ENCODE results near the gene AMMECR1.

The AMMECR1 gene

DNA sequence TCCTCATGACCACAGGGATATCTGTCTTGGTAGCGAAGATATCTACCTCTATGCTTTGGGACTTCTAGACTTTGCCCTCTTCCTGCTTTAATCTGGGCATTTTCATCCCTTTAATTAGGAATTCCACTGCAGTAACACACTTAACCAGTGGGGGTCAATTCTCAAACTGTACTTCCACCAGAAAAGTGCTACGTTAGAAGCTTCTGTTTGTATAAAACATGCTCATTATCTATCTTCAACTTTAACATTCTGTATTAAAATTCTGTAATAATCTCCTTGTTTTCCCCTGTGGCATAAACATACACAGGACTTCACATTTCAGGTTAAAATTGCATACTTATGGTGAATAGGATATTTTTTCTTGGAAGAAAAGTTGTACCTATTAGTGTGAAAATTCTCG lies 105.6 kb downstream of the AMMECR1 start:
- H3K4me1 ChIP-seq (ENCODE audit: insufficient read depth, low read length): peaks cover 3% of the 10 kb centered on the region

DNA sequence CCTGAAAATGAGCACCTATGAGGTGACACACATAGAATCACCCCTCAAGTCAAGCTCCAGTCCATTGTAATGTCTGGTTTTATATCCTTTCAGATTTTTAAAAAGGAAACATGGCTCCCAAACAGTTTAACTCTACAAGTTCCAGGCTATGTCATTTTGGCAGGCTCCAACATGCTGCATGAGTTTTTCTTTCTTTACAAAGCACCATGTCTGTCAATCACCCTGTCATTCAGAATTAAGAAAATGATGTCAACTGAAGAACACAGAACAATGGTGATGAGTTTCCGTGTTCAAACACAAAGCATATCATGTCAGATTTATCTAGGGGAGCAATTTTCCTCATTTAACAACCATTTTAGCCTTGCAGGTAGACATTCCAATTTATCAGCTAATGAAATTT lies 106.5 kb downstream of the AMMECR1 start:
- Histone ChIP-seq H3K27me3 (ENCODE audit: insufficient read depth, low read length) (no peaks in the 10 kb centered on the region), H3K9me3 (ENCODE audit: low read length) (no peaks in the 10 kb centered on the region), H3K4me1 (ENCODE audit: insufficient read depth, low read length) (peaks cover 3% of the 10 kb centered on the region), H3K36me3 (ENCODE audit: insufficient read depth, low read length) (no peaks in the 10 kb centered on the region), H2AFZ (ENCODE audit: low read depth, low read length) (no peak overlapping the region), H3K4me3 (ENCODE audit: low read length) (no peak overlapping the region)

More for the DNA sequence above, 105.6 kb downstream of the AMMECR1 start:
- no peak overlapping the region for H2AFZ ChIP-seq (ENCODE audit: low read depth, low read length)
- no peaks in the 10 kb centered on the region for H3K9me3 ChIP-seq (ENCODE audit: low read length)
- no peaks in the 10 kb centered on the region for H3K36me3 ChIP-seq (ENCODE audit: insufficient read depth, low read length)
- H3K4me3 ChIP-seq (ENCODE audit: low read length): no peak overlapping the region
- no peaks in the 10 kb centered on the region for H3K27me3 ChIP-seq (ENCODE audit: insufficient read depth, low read length)

DNA sequence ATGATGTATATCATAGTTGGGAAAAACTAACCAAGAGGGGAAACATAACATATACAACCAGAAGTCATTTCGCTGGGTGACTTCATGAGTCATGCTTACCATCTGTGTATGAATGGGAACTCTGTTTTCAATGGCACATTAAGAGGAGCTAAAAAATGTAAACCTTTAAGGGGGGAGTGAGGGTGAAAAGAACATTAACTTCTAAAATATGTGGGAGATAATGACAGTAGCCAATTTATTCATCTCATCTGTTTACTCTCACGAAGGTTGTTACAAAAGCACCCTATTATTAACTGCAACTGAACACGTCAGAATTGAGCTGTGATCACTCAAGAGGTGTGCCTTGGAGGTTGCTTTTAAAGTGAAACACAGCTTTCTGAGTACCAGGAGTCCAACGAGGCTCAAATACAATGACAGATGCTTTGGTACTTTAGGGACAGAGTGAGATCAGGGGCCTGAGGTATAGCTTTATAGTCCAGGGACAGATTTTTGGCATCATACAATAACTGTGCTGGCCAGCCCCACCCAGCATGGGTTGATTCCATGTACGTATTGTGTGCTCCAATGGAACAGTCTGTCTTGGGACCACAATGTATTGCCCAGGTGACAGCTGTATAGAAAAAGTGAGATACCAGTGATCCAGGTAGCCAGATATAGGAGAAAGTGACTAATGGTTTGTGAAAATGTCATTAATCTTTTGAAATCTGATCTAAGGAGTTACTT lies 107.3 kb downstream of the AMMECR1 start:
- no peaks in the 10 kb centered on the region for H3K27me3 ChIP-seq (ENCODE audit: insufficient read depth, low read length)
- no peak overlapping the region for H3K4me3 ChIP-seq (ENCODE audit: low read length)
- H2AFZ ChIP-seq (ENCODE audit: low read depth, low read length): no peak overlapping the region
- H3K36me3 ChIP-seq (ENCODE audit: insufficient read depth, low read length): no peaks in the 10 kb centered on the region
- H3K4me1 ChIP-seq (ENCODE audit: insufficient read depth, low read length): peaks cover 3% of the 10 kb centered on the region
- no peaks in the 10 kb centered on the region for H3K9me3 ChIP-seq (ENCODE audit: low read length)

DNA sequence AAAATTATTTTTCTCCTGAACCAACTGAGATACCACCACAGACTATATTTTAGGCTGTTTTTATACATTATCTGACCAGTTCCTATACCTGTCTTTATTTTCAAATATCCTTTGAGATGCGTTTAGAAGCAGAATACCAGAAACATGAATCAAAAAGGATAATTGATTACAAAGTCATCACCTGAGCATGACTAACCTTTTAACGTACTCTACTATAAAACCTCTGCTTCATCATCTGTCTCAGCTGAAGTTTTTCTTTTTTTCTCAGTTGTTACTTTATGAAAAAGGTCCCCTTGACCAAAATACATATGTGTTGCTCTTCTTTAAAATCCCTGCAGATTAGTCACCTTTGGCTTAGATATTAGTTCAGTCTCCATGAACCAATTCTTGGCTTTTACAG lies 109.8 kb downstream of the AMMECR1 start:
- H3K4me1 ChIP-seq (ENCODE audit: insufficient read depth, low read length): peaks cover 3% of the 10 kb centered on the region
- H3K36me3 ChIP-seq (ENCODE audit: insufficient read depth, low read length): no peaks in the 10 kb centered on the region
- H3K9me3 ChIP-seq (ENCODE audit: low read length): no peaks in the 10 kb centered on the region
- H2AFZ ChIP-seq (ENCODE audit: low read depth, low read length): no peak overlapping the region
- H3K4me3 ChIP-seq (ENCODE audit: low read length): no peak overlapping the region
- H3K27me3 ChIP-seq (ENCODE audit: insufficient read depth, low read length): no peaks in the 10 kb centered on the region

DNA sequence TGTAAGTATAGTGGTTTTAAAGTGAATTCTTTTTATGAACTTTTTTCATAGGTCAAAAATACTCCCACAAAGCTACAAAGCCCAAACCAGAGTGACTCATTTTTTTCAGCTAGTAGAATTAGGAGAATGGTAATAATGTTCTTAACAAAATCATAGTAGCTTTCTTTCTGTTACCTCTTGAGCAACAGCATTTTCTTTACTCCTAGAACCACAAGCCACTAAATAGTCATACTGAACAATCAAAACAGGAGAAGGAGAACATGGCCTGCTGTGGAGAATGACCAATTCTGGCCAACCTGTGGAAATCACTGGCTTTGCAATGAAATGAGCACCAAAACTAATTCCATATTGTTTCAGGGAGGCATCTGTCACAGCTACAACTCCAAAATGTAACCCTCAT lies 112.9 kb downstream of the AMMECR1 start:
- H3K36me3 ChIP-seq (ENCODE audit: insufficient read depth, low read length): no peaks in the 10 kb centered on the region

DNA sequence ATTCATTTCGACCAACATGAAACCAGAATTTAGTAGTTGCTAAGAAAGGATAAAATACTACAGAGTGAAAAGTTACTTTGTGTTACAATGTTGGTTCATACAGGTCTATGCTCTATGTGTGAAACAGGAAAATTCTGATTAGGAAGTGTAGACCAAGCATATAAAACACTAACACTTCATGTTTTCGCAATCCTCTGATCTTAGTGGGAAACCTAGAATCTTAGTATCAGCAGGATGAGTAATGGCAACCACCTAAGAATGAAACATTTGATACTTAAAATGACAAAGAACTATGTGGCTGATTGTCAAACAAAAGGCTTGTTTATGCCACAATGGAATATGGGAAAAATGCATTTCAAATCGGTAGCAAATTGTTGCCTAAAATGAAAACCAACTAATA lies 116.1 kb downstream of the AMMECR1 start:
- H2AFZ ChIP-seq (ENCODE audit: low read depth, low read length): no peak overlapping the region
- no peaks in the 10 kb centered on the region for H3K36me3 ChIP-seq (ENCODE audit: insufficient read depth, low read length)

More for the DNA sequence above, 112.9 kb downstream of the AMMECR1 start:
- no peaks in the 10 kb centered on the region for H3K27me3 ChIP-seq (ENCODE audit: insufficient read depth, low read length)
- H2AFZ ChIP-seq (ENCODE audit: low read depth, low read length): no peak overlapping the region
- H3K4me3 ChIP-seq (ENCODE audit: low read length): no peak overlapping the region
- H3K9me3 ChIP-seq (ENCODE audit: low read length): no peaks in the 10 kb centered on the region
- peaks cover 3% of the 10 kb centered on the region for H3K4me1 ChIP-seq (ENCODE audit: insufficient read depth, low read length)

DNA sequence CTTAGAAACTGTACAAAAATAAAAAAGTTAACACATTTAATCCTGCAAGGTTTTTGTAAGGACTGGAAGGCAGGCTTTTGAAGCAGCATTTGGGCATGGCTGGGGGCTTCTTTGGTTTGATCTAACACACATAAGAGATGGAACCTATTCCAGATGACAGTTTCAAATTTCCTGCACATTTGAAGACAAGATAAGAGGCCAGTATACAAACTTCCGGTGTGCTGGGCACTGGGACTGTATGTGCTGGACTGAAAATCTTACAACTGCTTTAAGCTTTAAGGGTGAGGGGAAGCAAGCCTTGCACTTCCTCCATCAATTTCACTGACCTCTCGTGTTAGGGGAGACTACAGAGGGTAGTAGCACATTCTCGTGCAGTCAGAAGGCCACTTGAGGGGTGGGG lies 122.9 kb downstream of the AMMECR1 start:
- Histone ChIP-seq H3K4me3 (ENCODE audit: low read length) (no peak overlapping the region), H2AFZ (ENCODE audit: low read depth, low read length) (no peak overlapping the region), H3K36me3 (ENCODE audit: insufficient read depth, low read length) (no peaks in the 10 kb centered on the region), H3K4me1 (ENCODE audit: insufficient read depth, low read length) (no peaks in the 10 kb centered on the region), H3K9me3 (ENCODE audit: low read length) (no peaks in the 10 kb centered on the region), H3K27me3 (ENCODE audit: insufficient read depth, low read length) (peaks cover 3% of the 10 kb centered on the region)

More for the DNA sequence above, 116.1 kb downstream of the AMMECR1 start:
- H3K4me3 ChIP-seq (ENCODE audit: low read length): no peak overlapping the region
- no peaks in the 10 kb centered on the region for H3K9me3 ChIP-seq (ENCODE audit: low read length)
- H3K27me3 ChIP-seq (ENCODE audit: insufficient read depth, low read length): no peaks in the 10 kb centered on the region
- H3K4me1 ChIP-seq (ENCODE audit: insufficient read depth, low read length): no peaks in the 10 kb centered on the region

DNA sequence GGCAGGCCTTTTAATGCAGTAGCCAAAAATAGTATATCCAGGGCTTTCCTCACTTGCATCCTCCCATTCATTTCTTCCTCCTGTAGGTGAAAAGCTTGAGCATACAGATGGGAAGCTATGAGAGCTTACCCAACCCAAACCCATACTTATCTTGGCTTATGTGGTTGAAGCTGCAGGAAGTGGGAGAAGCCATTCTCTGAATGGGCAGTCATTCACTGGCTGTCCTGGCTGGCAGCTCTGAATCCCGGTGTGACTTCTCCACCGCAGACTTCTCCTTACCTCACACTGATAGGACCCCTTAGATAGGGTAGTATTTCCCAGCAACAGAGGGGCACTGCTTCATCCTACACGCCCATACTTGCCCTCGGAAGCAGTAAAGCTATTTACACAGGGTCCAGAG lies 125.4 kb downstream of the AMMECR1 start:
- H3K27me3 ChIP-seq (ENCODE audit: insufficient read depth, low read length): peaks cover 3% of the 10 kb centered on the region

DNA sequence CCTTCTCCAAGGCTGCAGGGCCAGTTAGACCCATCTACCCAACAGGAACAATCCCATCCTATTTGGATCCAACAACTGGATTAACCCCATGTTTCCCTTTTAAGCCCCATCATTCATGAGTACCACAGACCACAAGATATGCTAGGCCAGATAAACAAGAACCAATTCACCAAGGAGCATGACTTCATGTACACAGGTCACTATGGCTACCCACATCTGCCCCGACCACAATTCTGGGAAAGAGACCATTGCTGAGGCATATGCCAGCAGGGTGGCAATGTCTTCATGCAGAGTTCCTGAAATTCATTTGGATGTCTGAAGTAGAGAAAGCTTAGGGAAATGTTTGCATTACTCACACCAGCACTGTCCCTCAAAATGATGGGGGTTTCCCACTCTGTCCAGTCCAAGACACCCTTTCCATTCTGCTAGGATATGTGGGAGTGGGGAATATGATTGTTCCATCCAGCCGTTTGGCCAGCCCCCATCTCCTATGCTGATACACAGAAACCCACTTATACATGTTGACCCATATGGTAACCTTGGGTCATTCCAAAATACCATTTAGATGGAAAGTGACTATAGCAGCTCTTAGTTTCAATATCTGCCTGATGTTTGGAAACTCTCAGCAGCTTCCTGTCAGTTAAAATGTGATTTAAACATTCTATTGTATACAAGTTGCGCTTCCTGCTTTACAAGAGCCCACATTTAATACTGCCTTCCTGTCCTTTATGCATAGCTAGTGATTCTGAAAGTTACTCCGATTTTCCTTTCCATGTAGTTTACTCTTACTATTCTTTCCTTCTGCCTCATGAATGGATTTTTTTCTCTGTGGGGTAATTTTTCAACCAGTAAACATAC lies 129.0 kb downstream of the AMMECR1 start:
- H3K4me1 ChIP-seq (ENCODE audit: insufficient read depth, low read length): no peaks in the 10 kb centered on the region
- peaks cover 3% of the 10 kb centered on the region for H3K27me3 ChIP-seq (ENCODE audit: insufficient read depth, low read length)
- H3K36me3 ChIP-seq (ENCODE audit: insufficient read depth, low read length): no peaks in the 10 kb centered on the region
- H3K4me3 ChIP-seq (ENCODE audit: low read length): no peak overlapping the region
- no peak overlapping the region for H2AFZ ChIP-seq (ENCODE audit: low read depth, low read length)
- no peaks in the 10 kb centered on the region for H3K9me3 ChIP-seq (ENCODE audit: low read length)

More for the DNA sequence above, 125.4 kb downstream of the AMMECR1 start:
- Histone ChIP-seq H3K4me1 (ENCODE audit: insufficient read depth, low read length) (no peaks in the 10 kb centered on the region), H3K36me3 (ENCODE audit: insufficient read depth, low read length) (no peaks in the 10 kb centered on the region), H2AFZ (ENCODE audit: low read depth, low read length) (no peak overlapping the region), H3K9me3 (ENCODE audit: low read length) (no peaks in the 10 kb centered on the region), H3K4me3 (ENCODE audit: low read length) (no peak overlapping the region)

DNA sequence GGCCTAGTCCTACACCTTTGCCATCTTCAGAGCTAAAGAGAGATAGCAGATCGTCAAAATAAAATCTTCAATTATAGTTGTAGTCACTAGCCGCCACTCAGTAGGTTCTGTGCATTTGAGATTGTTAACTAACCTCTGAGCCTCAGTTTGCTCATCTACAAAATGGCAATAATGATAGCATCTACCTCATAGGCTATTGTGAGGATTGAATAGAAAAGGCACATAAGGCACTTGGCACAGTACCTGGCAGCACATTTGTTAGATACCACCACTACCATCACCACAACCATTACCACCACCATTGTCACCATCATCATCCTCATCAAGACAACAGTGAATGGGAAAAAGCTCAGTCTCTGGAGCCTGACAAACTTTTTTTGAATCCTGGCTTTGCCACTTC lies 134.6 kb downstream of the AMMECR1 start:
- H3K27me3 ChIP-seq (ENCODE audit: insufficient read depth, low read length): no peaks in the 10 kb centered on the region
- no peak overlapping the region for H2AFZ ChIP-seq (ENCODE audit: low read depth, low read length)

DNA sequence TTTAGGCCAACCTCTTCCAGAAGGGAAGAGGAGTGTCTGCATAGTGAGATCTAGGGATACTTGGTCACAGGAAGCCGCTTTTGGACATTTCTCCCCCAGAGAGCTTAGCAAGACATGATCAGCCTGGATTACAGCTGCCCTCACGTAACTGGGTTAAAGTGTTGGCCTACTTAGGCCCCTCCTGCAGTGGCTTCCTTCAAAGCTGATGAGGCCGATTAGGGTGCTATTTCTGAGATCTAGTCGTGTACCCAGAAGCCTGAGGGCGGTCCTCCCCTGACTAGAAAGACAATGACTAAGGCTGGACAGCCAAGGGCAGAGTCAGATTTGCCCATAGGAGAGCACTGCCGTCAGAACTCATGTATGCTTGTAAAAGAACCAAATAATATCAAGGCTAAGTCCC lies 135.0 kb downstream of the AMMECR1 start:
- Histone ChIP-seq H2AFZ (ENCODE audit: low read depth, low read length) (no peak overlapping the region), H3K4me3 (ENCODE audit: low read length) (no peak overlapping the region), H3K9me3 (ENCODE audit: low read length) (no peaks in the 10 kb centered on the region), H3K36me3 (ENCODE audit: insufficient read depth, low read length) (no peaks in the 10 kb centered on the region), H3K27me3 (ENCODE audit: insufficient read depth, low read length) (no peaks in the 10 kb centered on the region), H3K4me1 (ENCODE audit: insufficient read depth, low read length) (no peaks in the 10 kb centered on the region)

More for the DNA sequence above, 134.6 kb downstream of the AMMECR1 start:
- no peaks in the 10 kb centered on the region for H3K36me3 ChIP-seq (ENCODE audit: insufficient read depth, low read length)
- no peak overlapping the region for H3K4me3 ChIP-seq (ENCODE audit: low read length)
- no peaks in the 10 kb centered on the region for H3K4me1 ChIP-seq (ENCODE audit: insufficient read depth, low read length)
- H3K9me3 ChIP-seq (ENCODE audit: low read length): no peaks in the 10 kb centered on the region

DNA sequence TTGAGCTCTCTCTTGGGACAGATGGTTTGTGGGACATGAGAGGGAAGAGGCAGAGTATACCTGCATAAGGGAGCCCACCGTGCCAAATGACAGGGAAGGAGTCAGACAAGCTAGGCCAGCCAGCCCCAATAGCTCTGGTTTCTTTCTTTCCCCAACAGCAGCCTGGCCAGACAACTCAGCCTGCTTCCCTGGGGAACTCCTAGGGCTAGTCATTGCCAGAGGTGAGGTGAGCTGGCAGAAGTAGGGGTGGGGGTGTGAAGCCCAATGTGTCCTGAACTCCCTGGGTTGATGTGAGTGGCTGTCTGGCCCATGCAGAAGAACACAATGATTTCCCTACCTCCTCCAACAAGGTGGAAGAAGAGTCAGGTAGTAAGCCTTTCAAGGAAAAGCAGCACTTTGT lies 135.5 kb downstream of the AMMECR1 start:
- H3K4me1 ChIP-seq (ENCODE audit: insufficient read depth, low read length): no peaks in the 10 kb centered on the region
- H3K27me3 ChIP-seq (ENCODE audit: insufficient read depth, low read length): no peaks in the 10 kb centered on the region
- no peaks in the 10 kb centered on the region for H3K9me3 ChIP-seq (ENCODE audit: low read length)

DNA sequence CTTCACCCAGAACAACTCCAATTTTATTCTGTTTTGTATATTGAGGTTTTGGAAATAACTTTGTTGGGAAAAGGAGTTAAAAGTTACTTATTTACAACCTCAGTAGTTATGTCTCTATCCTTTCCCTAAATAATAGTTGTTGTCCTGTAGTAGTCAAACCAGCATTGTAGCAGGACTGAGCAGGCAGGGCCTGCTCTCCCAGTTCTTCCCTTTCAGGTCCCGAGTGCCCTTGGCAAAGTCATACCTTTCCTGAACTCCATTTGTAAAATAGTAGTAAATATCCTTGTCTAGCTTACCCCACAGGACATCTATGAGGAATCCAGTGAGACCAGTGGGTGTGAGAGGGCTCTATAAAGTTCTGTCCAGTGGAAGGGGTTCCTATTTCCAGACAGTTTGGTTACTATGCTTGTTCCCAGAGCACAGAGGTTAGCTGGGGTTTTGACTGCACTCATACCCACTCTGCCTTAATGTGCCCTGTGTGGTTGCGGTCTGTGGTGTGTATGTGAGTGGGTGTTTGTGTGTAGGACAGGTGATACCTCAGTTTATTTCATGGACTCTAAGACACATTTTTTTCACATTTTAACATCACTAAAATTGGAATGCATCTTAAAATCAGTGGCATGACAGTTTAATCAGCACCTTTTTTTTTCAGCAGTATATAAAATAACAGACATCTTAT lies 136.3 kb downstream of the AMMECR1 start:
- Histone ChIP-seq H3K4me1 (ENCODE audit: insufficient read depth, low read length) (no peaks in the 10 kb centered on the region), H3K4me3 (ENCODE audit: low read length) (no peak overlapping the region), H3K36me3 (ENCODE audit: insufficient read depth, low read length) (no peaks in the 10 kb centered on the region), H3K27me3 (ENCODE audit: insufficient read depth, low read length) (no peaks in the 10 kb centered on the region), H2AFZ (ENCODE audit: low read depth, low read length) (no peak overlapping the region), H3K9me3 (ENCODE audit: low read length) (no peaks in the 10 kb centered on the region)

More for the DNA sequence above, 135.5 kb downstream of the AMMECR1 start:
- Histone ChIP-seq H3K4me3 (ENCODE audit: low read length) (no peak overlapping the region), H3K36me3 (ENCODE audit: insufficient read depth, low read length) (no peaks in the 10 kb centered on the region), H2AFZ (ENCODE audit: low read depth, low read length) (no peak overlapping the region)
